Neural progenitor cell (in vitro differentiated cells): ENCODE results near the gene STRADA. TPM values are rescaled to one million over a fixed set of nuclear protein-coding genes. Genes with fewer than 3 reads are reported as not detected.

Experiments
- DNase-seq: peaks from one replicate; pipeline ENCODE4 v3.0.0-alpha.2; 2016; ENCODE audit warnings: low spot score
- H2AFZ ChIP-seq: fragments of 200-600 bp; sonication (generic); replicated peaks from 2 replicates; pipeline ENCODE4 v1.6.1; 2016; ENCODE audit warnings: antibody characterized with exemption
- H3F3A ChIP-seq: fragments of 200-600 bp; sonication (generic); 2 replicates; pipeline ENCODE4 v1.6.1; 2016; ENCODE audit warnings: antibody characterized with exemption, low read depth
- H3K27ac ChIP-seq: fragments of 200-600 bp; sonication (generic); 2 replicates; pipeline ENCODE4 v1.5.1; 2016; ENCODE audit warnings: mild to moderate bottlenecking
- H3K27me3 ChIP-seq: fragments of 200-600 bp; sonication (generic); 2 replicates; pipeline ENCODE4 v1.6.1; 2016; ENCODE audit warnings: mild to moderate bottlenecking, moderate library complexity
- H3K36me3 ChIP-seq: fragments of 200-600 bp; sonication (generic); 2 replicates; pipeline ENCODE4 v1.5.1; 2016
- H3K4me1 ChIP-seq: fragments of 200-600 bp; sonication (generic); 2 replicates; pipeline ENCODE4 v1.6.1; 2016; ENCODE audit warnings: mixed run types
- H3K4me2 ChIP-seq: fragments of 200-600 bp; sonication (generic); 2 replicates; pipeline ENCODE4 v1.6.1; 2016
- H3K4me3 ChIP-seq: fragments of 200-600 bp; sonication (generic); 2 replicates; pipeline ENCODE4 v1.5.1; 2016
- H3K79me2 ChIP-seq: fragments of 200-600 bp; sonication (generic); 2 replicates; pipeline ENCODE4 v1.6.1; 2016; ENCODE audit warnings: low read depth
- H3K9ac ChIP-seq: fragments of 200-600 bp; sonication (generic); 2 replicates; pipeline ENCODE4 v1.6.1; 2016
- H3K9me3 ChIP-seq: fragments of 200-600 bp; sonication (generic); 2 replicates; pipeline ENCODE4 v1.5.1; 2016; ENCODE audit warnings: low read depth
- H4K20me1 ChIP-seq: fragments of 200-600 bp; sonication (generic); 2 replicates; pipeline ENCODE4 v1.6.1; 2016; ENCODE audit warnings: low read depth
- H3K27ac Mint-ChIP-seq: 3 replicates; pipeline ENCODE4 v1.8.0; 2021; ENCODE audit warnings: mixed read lengths
- H3K27me3 Mint-ChIP-seq: 2 replicates; pipeline ENCODE4 v1.8.0; 2022; ENCODE audit warnings: low read depth, mild to moderate bottlenecking, inconsistent platforms, moderate library complexity, mixed read lengths; ENCODE audit not compliant: insufficient read depth
- H3K36me3 Mint-ChIP-seq: 3 replicates; pipeline ENCODE4 v1.8.0; 2021; ENCODE audit warnings: mixed read lengths
- H3K4me1 Mint-ChIP-seq: 3 replicates; pipeline ENCODE4 v1.8.0; 2021; ENCODE audit warnings: mixed read lengths
- H3K4me3 Mint-ChIP-seq: 3 replicates; pipeline ENCODE4 v1.8.0; 2021; ENCODE audit warnings: mild to moderate bottlenecking, moderate library complexity, mixed read lengths
- H3K9me3 Mint-ChIP-seq: 3 replicates; pipeline ENCODE4 v1.8.0; 2020; ENCODE audit warnings: mixed read lengths
- CTCF ChIP-seq: fragments of 200-600 bp; sonication (generic); IDR thresholded peaks from 2 replicates; pipeline ENCODE4 v1.5.1; 2017; ENCODE audit warnings: antibody characterized with exemption, mild to moderate bottlenecking
- EZH2 ChIP-seq: fragments of 200-600 bp; sonication (generic); IDR thresholded peaks from 2 replicates; pipeline ENCODE4 v1.6.1; 2017; ENCODE audit warnings: antibody characterized with exemption, mild to moderate bottlenecking, moderate library complexity
- EZH2phosphoT487 ChIP-seq: fragments of 200-600 bp; sonication (generic); IDR thresholded peaks from 2 replicates; pipeline ENCODE4 v1.6.1; 2017; ENCODE audit warnings: antibody characterized with exemption
- total RNA-seq: library from RNA; depleted of rRNA; stranded (reverse); fragments of >200 nt; gene quantifications from 2 replicates; pipeline ENCODE4 v1.2.3, GENCODE V29; 2015; ENCODE audit warnings: low replicate concordance

Gene STRADA
- total RNA-seq, 1 donor from 2014 or later, result 69.6 TPM

- peaks cover 15% of the 10 kb centered on the region for H3K4me1 ChIP-seq
- Mint-ChIP-seq H3K4me3 (peak overlapping the region; percentile 65), H3K36me3 (peaks cover 5% of the 10 kb centered on the region), H3K4me1 (peaks cover 13% of the 10 kb centered on the region), H3K27ac (no peak overlapping the region), H3K9me3 (no peaks in the 10 kb centered on the region), H3K27me3 (peaks cover 14% of the 10 kb centered on the region)
- peaks cover 53% of the 10 kb centered on the region for H4K20me1 ChIP-seq
- H3K27me3 ChIP-seq, result peaks cover 12% of the 10 kb centered on the region
- DNase-seq, result peak; percentile 28
- H3K4me3 ChIP-seq, result no peak overlapping the region
- H3K79me2 ChIP-seq, result no peaks in the 10 kb centered on the region
- H3K9ac ChIP-seq, result no peak overlapping the region
- no peak overlapping the region for H3K27ac ChIP-seq
- no peaks in the 10 kb centered on the region for H3K36me3 ChIP-seq
- no peak overlapping the region for H2AFZ ChIP-seq
- no peak overlapping the region for H3K4me2 ChIP-seq
- H3K9me3 ChIP-seq, result no peaks in the 10 kb centered on the region
- TF ChIP-seq EZH2 (no peak), EZH2phosphoT487 (no peak), CTCF (peak; percentile 47)
- peaks cover 53% of the 10 kb centered on the region for H3F3A ChIP-seq
Observed at GRCh38 chr17:63697341-63698286, 44.0 kb downstream of the STRADA start.

GRCh38 chr17:63696381-63696961 lies 45.1 kb downstream of the STRADA start:
- no peak overlapping the region for H3K27ac Mint-ChIP-seq
- H3F3A ChIP-seq, result peaks cover 50% of the 10 kb centered on the region
- H3K4me3 ChIP-seq, result no peak overlapping the region
- H3K9me3 ChIP-seq, result no peaks in the 10 kb centered on the region
- H3K27me3 Mint-ChIP-seq, result peaks cover 11% of the 10 kb centered on the region
- peaks cover 10% of the 10 kb centered on the region for H3K27me3 ChIP-seq
- peaks cover 57% of the 10 kb centered on the region for H4K20me1 ChIP-seq
- H3K9ac ChIP-seq, result no peak overlapping the region
- H3K79me2 ChIP-seq, result no peaks in the 10 kb centered on the region
- no peak overlapping the region for H3K4me2 ChIP-seq
- H3K4me3 Mint-ChIP-seq, result peak overlapping the region; percentile 44
- peaks cover 11% of the 10 kb centered on the region for H3K4me1 Mint-ChIP-seq
- H3K36me3 Mint-ChIP-seq, result peaks cover 4% of the 10 kb centered on the region
- H3K36me3 ChIP-seq, result no peaks in the 10 kb centered on the region
- no peaks in the 10 kb centered on the region for H3K9me3 Mint-ChIP-seq
- peaks cover 16% of the 10 kb centered on the region for H3K4me1 ChIP-seq
- no peak overlapping the region for H3K27ac ChIP-seq
- DNase-seq, result peak; percentile 75
- H2AFZ ChIP-seq, result no peak overlapping the region
- TF ChIP-seq EZH2phosphoT487 (no peak), CTCF (peak; percentile 60)

GRCh38 chr17:63695889-63696288 lies 45.7 kb downstream of the STRADA start:
- H3K9ac ChIP-seq, result no peak overlapping the region
- H3K27me3 ChIP-seq, result peaks cover 4% of the 10 kb centered on the region
- H3K9me3 ChIP-seq, result no peaks in the 10 kb centered on the region
- Mint-ChIP-seq H3K27ac (peak overlapping the region; percentile 35), H3K9me3 (no peaks in the 10 kb centered on the region), H3K36me3 (peaks cover 6% of the 10 kb centered on the region), H3K4me3 (peak overlapping the region; percentile 44), H3K27me3 (peaks cover 13% of the 10 kb centered on the region), H3K4me1 (peaks cover 6% of the 10 kb centered on the region)
- no peak overlapping the region for H3K4me2 ChIP-seq
- H3K27ac ChIP-seq, result no peak overlapping the region
- peaks cover 57% of the 10 kb centered on the region for H4K20me1 ChIP-seq
- H2AFZ ChIP-seq, result no peak overlapping the region
- peaks cover 45% of the 10 kb centered on the region for H3F3A ChIP-seq
- no peaks in the 10 kb centered on the region for H3K79me2 ChIP-seq
- no peaks in the 10 kb centered on the region for H3K36me3 ChIP-seq
- H3K4me1 ChIP-seq, result peaks cover 16% of the 10 kb centered on the region
- H3K4me3 ChIP-seq, result no peak overlapping the region
- DNase-seq, result no peak
- no peak for TF ChIP-seq EZH2
- no peak for TF ChIP-seq EZH2phosphoT487
- TF ChIP-seq CTCF, result no peak
